Loucy (cell line): ENCODE results near the gene CYP2C8.
"Not testable (repeated sequence)": the region's sequence is repeated elsewhere in the genome, so short reads cannot be mapped to it uniquely, and the experiment has no call there.

Experiments used
- H2AFZ ChIP-seq: fragments of 200-600 bp; sonication (generic); 2 replicates; pipeline ENCODE4 v1.6.0; 2016; ENCODE audit warnings: antibody characterized with exemption, mild to moderate bottlenecking, low read length, moderate library complexity
- H3F3A ChIP-seq: fragments of 200-600 bp; 2 replicates; pipeline ENCODE4 v1.6.0; 2016; ENCODE audit warnings: antibody characterized with exemption, low read depth, mild to moderate bottlenecking
- H3K27me3 ChIP-seq: fragments of 200-600 bp; sonication (generic); 2 replicates; pipeline ENCODE4 v1.6.1; 2014; ENCODE audit warnings: low read length, mild to moderate bottlenecking; ENCODE audit not compliant: insufficient read depth, poor library complexity, severe bottlenecking
- H3K36me3 ChIP-seq: fragments of 200-600 bp; sonication (generic); 2 replicates; pipeline ENCODE4 v1.6.1; 2016; ENCODE audit warnings: low read length; ENCODE audit not compliant: insufficient read depth
- H3K4me1 ChIP-seq: fragments of 200-600 bp; sonication (generic); 2 replicates; pipeline ENCODE4 v1.5.1; 2014; ENCODE audit warnings: low read length, mild to moderate bottlenecking; ENCODE audit not compliant: insufficient read depth, poor library complexity, severe bottlenecking
- H3K4me2 ChIP-seq: fragments of 200-600 bp; sonication (generic); 2 replicates; pipeline ENCODE4 v1.6.0; 2014; ENCODE audit warnings: antibody characterized with exemption, low read length, low read depth, mild to moderate bottlenecking; ENCODE audit not compliant: poor library complexity, severe bottlenecking
- H3K4me3 ChIP-seq: fragments of 200-600 bp; sonication (generic); 2 replicates; pipeline ENCODE4 v1.5.1; 2014; ENCODE audit warnings: low read length, mild to moderate bottlenecking, mixed read lengths; ENCODE audit not compliant: poor library complexity, severe bottlenecking
- H3K79me2 ChIP-seq: fragments of 200-600 bp; sonication (generic); 2 replicates; pipeline ENCODE4 v1.6.1; 2014; ENCODE audit warnings: low read length; ENCODE audit not compliant: insufficient read depth
- H3K9ac ChIP-seq: fragments of 200-600 bp; sonication (generic); 2 replicates; pipeline ENCODE4 v1.6.0; 2014; ENCODE audit warnings: mild to moderate bottlenecking, low read depth, low read length, moderate library complexity; ENCODE audit not compliant: poor library complexity, severe bottlenecking
- H3K9me2 ChIP-seq: fragments of 200-600 bp; sonication (generic); replicated peaks from 2 replicates; pipeline ENCODE4 v1.6.1; 2016; ENCODE audit warnings: low read depth, low read length, mixed read lengths
- H3K9me3 ChIP-seq: fragments of 200-600 bp; sonication (generic); 2 replicates; pipeline ENCODE4 v1.6.1; 2014; ENCODE audit warnings: mild to moderate bottlenecking, antibody characterized with exemption, low read length, low read depth; ENCODE audit not compliant: insufficient read depth
- H4K20me1 ChIP-seq: fragments of 200-600 bp; sonication (generic); 2 replicates; pipeline ENCODE4 v1.6.0; 2014; ENCODE audit warnings: antibody characterized with exemption, low read length, mild to moderate bottlenecking; ENCODE audit not compliant: insufficient read depth, poor library complexity, severe bottlenecking
- EZH2phosphoT487 ChIP-seq: fragments of 200-600 bp; IDR thresholded peaks from 2 replicates; pipeline ENCODE4 v1.6.1; 2018; ENCODE audit warnings: antibody characterized with exemption, mild to moderate bottlenecking, moderate library complexity, borderline replicate concordance
- TF ChIP-seq, protein P1 (sequence below): fragments of 200-600 bp; sonication (generic); conservative IDR thresholded peaks from 2 replicates; pipeline ENCODE4 v1.5.1; 2014; ENCODE audit warnings: mild to moderate bottlenecking, antibody characterized with exemption, low read length

The CYP2C8 gene

DNA sequence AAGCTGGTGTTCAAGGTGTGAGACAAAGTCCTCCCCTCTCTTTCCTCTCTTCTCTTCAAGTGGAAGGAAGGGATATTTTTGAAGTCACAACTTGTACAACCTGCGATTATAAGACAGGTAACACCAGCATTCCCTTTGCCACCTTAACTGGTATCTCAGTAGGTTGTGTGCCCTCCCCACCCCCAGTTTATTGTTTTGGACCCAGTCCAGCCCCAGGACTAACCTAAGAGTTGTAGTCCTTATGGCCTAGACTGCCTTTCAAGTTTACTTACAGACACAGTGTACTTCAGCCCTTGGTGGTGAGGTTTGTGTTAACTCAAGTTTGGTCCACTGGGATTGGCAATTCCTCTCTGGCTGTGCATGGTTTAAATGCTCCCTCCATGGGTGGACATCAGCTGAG, 26.8 kb upstream of the CYP2C8 start:
- no peak overlapping the region for H3K4me2 ChIP-seq
- H3K9ac ChIP-seq = no peak overlapping the region
- no peak overlapping the region for H2AFZ ChIP-seq
- H3K9me3 ChIP-seq = no peaks in the 10 kb centered on the region
- no peaks in the 10 kb centered on the region for H3K4me1 ChIP-seq
- no peaks in the 10 kb centered on the region for H3K9me2 ChIP-seq
- TF ChIP-seq, protein P1, sequence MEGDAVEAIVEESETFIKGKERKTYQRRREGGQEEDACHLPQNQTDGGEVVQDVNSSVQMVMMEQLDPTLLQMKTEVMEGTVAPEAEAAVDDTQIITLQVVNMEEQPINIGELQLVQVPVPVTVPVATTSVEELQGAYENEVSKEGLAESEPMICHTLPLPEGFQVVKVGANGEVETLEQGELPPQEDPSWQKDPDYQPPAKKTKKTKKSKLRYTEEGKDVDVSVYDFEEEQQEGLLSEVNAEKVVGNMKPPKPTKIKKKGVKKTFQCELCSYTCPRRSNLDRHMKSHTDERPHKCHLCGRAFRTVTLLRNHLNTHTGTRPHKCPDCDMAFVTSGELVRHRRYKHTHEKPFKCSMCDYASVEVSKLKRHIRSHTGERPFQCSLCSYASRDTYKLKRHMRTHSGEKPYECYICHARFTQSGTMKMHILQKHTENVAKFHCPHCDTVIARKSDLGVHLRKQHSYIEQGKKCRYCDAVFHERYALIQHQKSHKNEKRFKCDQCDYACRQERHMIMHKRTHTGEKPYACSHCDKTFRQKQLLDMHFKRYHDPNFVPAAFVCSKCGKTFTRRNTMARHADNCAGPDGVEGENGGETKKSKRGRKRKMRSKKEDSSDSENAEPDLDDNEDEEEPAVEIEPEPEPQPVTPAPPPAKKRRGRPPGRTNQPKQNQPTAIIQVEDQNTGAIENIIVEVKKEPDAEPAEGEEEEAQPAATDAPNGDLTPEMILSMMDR = no peak
- H3K27me3 ChIP-seq = no peaks in the 10 kb centered on the region
- H3K36me3 ChIP-seq = no peaks in the 10 kb centered on the region
- no peaks in the 10 kb centered on the region for H4K20me1 ChIP-seq
- H3K4me3 ChIP-seq = no peak overlapping the region
- no peaks in the 10 kb centered on the region for H3F3A ChIP-seq
- no peaks in the 10 kb centered on the region for H3K79me2 ChIP-seq

DNA sequence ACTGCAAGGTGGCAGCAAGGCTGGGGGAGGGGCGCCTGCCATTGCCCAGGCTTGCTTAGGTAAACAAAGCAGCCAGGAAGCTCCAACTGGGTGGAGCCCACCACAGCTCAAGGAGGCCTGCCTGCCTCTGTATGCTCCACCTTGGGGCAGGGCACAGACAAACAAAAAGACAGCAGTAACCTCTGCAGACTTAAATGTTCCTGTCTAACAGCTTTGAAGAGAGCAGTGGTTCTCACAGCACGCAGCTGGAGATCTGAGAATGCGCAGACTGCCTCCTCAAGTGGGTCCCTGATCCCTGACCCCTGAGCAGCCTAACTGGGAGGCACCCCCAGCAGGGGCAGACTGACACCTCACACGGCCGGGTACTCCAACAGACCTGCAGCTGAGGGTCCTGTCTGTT, 10.3 kb upstream of the CYP2C8 start:
- not testable (repeated sequence) for H3K27me3 ChIP-seq, H3F3A ChIP-seq, H3K36me3 ChIP-seq, H2AFZ ChIP-seq, H3K9me2 ChIP-seq, H3K9ac ChIP-seq, H3K79me2 ChIP-seq, H4K20me1 ChIP-seq, H3K4me1 ChIP-seq, H3K9me3 ChIP-seq, H3K4me2 ChIP-seq, H3K4me3 ChIP-seq

DNA sequence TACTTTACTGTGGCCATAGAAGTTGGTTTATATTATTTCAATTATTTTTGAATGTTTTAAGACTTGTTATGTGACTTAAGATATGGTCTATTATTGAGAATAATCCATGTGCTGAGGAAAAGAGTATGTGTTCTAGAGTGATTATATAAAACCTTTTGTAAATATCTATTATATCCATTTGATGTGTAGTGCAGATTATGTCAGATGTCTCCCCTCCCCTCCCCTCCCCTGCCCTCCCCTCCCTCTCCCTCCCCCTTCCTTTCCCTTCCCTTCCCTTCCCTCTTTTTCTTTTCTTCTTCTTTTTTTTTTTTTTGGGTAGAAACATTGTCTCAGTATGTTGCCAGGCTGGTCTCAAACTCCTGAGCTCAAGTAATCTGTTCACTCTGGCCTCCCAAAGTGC, 8.3 kb upstream of the CYP2C8 start:
- H3K9ac ChIP-seq = no peak overlapping the region
- TF ChIP-seq, protein P1 = no peak
- no peak for TF ChIP-seq EZH2phosphoT487
- H3K79me2 ChIP-seq = no peaks in the 10 kb centered on the region
- H3K9me3 ChIP-seq = no peaks in the 10 kb centered on the region
- no peaks in the 10 kb centered on the region for H3K9me2 ChIP-seq
- no peaks in the 10 kb centered on the region for H4K20me1 ChIP-seq
- H3K36me3 ChIP-seq = no peaks in the 10 kb centered on the region
- no peak overlapping the region for H3K4me2 ChIP-seq
- no peaks in the 10 kb centered on the region for H3F3A ChIP-seq
- H3K4me3 ChIP-seq = no peak overlapping the region
- H3K27me3 ChIP-seq = no peaks in the 10 kb centered on the region
- H3K4me1 ChIP-seq = no peaks in the 10 kb centered on the region
- H2AFZ ChIP-seq = no peak overlapping the region

DNA sequence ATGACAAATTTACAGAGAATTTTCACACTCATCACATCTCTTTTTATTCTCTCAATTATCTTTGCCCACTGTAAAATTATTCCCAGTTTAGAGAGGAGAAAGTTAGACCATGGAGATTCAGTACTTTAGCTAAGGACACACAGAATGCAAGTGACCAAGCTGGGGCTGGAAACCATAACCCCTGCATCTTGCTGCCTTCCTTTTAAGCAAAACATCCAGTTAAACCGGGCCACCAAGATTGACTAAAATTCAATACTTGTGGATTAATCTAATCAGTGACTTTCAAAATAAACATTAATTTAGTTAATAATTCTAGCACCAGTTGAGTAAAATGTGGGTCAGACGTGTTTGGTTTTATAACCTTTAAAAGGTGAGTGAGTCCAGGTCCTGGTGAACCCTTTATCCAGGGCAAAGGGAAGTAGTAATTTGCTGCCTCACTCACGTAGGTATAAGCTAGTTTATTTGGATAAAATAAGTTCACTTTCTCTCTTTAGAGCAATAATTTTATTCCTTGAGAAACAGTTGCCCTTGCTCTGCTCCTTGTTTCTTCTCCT, 1.9 kb upstream of the CYP2C8 start:
- no peaks in the 10 kb centered on the region for H4K20me1 ChIP-seq
- no peak overlapping the region for H3K9ac ChIP-seq
- H3K4me1 ChIP-seq = no peaks in the 10 kb centered on the region
- H3K4me2 ChIP-seq = no peak overlapping the region
- no peaks in the 10 kb centered on the region for H3K9me2 ChIP-seq
- H3K27me3 ChIP-seq = no peaks in the 10 kb centered on the region
- no peak overlapping the region for H2AFZ ChIP-seq
- TF ChIP-seq, protein P1 = no peak
- no peak for TF ChIP-seq EZH2phosphoT487
- H3K9me3 ChIP-seq = no peaks in the 10 kb centered on the region
- no peak overlapping the region for H3K4me3 ChIP-seq
- H3K36me3 ChIP-seq = no peaks in the 10 kb centered on the region
- no peaks in the 10 kb centered on the region for H3K79me2 ChIP-seq
- H3F3A ChIP-seq = no peaks in the 10 kb centered on the region

DNA sequence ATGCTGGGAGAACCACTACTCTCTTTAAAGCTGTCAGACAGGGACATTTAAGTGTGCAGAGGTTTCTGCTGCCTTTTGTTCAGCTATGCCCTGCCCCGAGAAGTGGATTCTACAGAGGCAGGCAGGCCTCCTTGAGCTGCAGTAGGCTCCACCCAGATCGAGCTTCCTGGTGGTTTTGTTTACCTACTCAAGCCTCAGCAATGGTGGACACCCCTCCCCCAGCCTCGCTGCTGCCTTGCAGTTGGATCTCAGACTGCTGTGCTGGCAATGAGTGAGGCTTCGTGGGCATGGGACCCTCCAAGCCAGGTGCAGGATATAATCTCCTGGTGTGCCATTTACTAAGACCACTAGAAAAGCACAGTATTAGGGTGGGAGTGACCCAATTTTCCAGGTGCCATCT, 5.2 kb downstream of the CYP2C8 start:
- H3K4me3 ChIP-seq, H3K9me3 ChIP-seq, H2AFZ ChIP-seq, H3K36me3 ChIP-seq, H3K27me3 ChIP-seq, H3K9me2 ChIP-seq, H3F3A ChIP-seq, H3K79me2 ChIP-seq, H3K4me1 ChIP-seq, H3K9ac ChIP-seq, H4K20me1 ChIP-seq, H3K4me2 ChIP-seq: not testable (repeated sequence)
